ENCODE results near the gene KLF18. TPM values are rescaled to one million over a fixed set of nuclear protein-coding genes. Genes with fewer than 3 reads are reported as not detected.

KLF18 gene
- total RNA-seq, 1 donor, result not detected

GRCh38 chr1:44154049-44154448 is 12.6 kb upstream of the KLF18 start:
- TF ChIP-seq CTCF (IDR thresholded peaks at IDR 0.05; ENCODE audit: insufficient read depth, low read length), result no peak
- DNase-seq (ENCODE audit: low read depth), result peak; percentile 41
- H3K4me3 ChIP-seq (ENCODE audit: low read depth, low read length), result no peak overlapping the region

- DNase-seq (ENCODE audit: low read depth), result no peak
Observed at GRCh38 chr1:44152692-44153091, 11.3 kb upstream of the KLF18 start.

GRCh38 chr1:44151808-44152207 is 10.4 kb upstream of the KLF18 start:
- no peak overlapping the region for H3K4me3 ChIP-seq (ENCODE audit: low read depth, low read length)
- no peak for DNase-seq (ENCODE audit: low read depth)
- TF ChIP-seq CTCF (IDR thresholded peaks at IDR 0.05; ENCODE audit: insufficient read depth, low read length), result no peak

More at GRCh38 chr1:44152692-44153091, 11.3 kb upstream of the KLF18 start:
- no peak overlapping the region for H3K4me3 ChIP-seq (ENCODE audit: low read depth, low read length)
- TF ChIP-seq CTCF (IDR thresholded peaks at IDR 0.05; ENCODE audit: insufficient read depth, low read length), result no peak

GRCh38 chr1:44151332-44151731 is 9.9 kb upstream of the KLF18 start:
- DNase-seq (ENCODE audit: low read depth), result no peak
- no peak for TF ChIP-seq CTCF (IDR thresholded peaks at IDR 0.05; ENCODE audit: insufficient read depth, low read length)
- no peak overlapping the region for H3K4me3 ChIP-seq (ENCODE audit: low read depth, low read length)

GRCh38 chr1:44147582-44147981 is 6.2 kb upstream of the KLF18 start:
- no peak for TF ChIP-seq CTCF (IDR thresholded peaks at IDR 0.05; ENCODE audit: insufficient read depth, low read length)
- no peak for DNase-seq (ENCODE audit: low read depth)
- no peak overlapping the region for H3K4me3 ChIP-seq (ENCODE audit: low read depth, low read length)

GRCh38 chr1:44146536-44147361 is 5.3 kb upstream of the KLF18 start:
- DNase-seq (ENCODE audit: low read depth), result no peak
- H3K4me3 ChIP-seq (ENCODE audit: low read depth, low read length), result no peak overlapping the region
- TF ChIP-seq CTCF (IDR thresholded peaks at IDR 0.05; ENCODE audit: insufficient read depth, low read length), result no peak

All from fibroblast of the aortic adventitia (primary cell).